H1 (cell line): ENCODE results near the gene GPC3. TPM values are rescaled to one million over a fixed set of nuclear protein-coding genes. Genes with fewer than 3 reads are reported as not detected.

Source experiments
- CTCF ChIA-PET: fragments of 300-600 bp; sonication (Branson Sonifier 250); formaldehyde crosslinking; loops from one replicate; lab custom pipeline; 2021; ENCODE audit not compliant: partially characterized antibody; lab: Charles Lee
- POLR2A ChIA-PET: fragments of 300-600 bp; sonication (Branson Sonifier 250); formaldehyde crosslinking; loops from one replicate; lab custom pipeline; 2021; ENCODE audit warnings: inconsistent platforms; ENCODE audit not compliant: partially characterized antibody; lab: Charles Lee
- DNase-seq, 2 experiments: peaks; one replicate each; pipeline versions ENCODE4 v3.0.0 to v3.0.0-alpha.2; 2010 to 2022; ENCODE audit warnings: low spot score in 2 of 2, low read depth in 1 of 2, mixed read lengths in 1 of 2
- FAIRE-seq: peaks from 2 replicates; lab custom pipeline; 2011; peaks lifted over from hg19 to GRCh38; lab: Jason Lieb, UNC
- H2AFZ ChIP-seq: 2 replicates; pipeline ENCODE4 v1.8.1; 2012; ENCODE audit warnings: low read length, inconsistent platforms
- H2AK5ac ChIP-seq: 2 replicates; pipeline ENCODE4 v1.6.1; 2013; ENCODE audit warnings: low read depth, low read length
- H2BK120ac ChIP-seq: replicated peaks from 2 replicates; pipeline ENCODE3; 2013; ENCODE audit warnings: low read depth, low read length, inconsistent platforms
- H2BK12ac ChIP-seq: 2 replicates; pipeline ENCODE4 v1.6.1; 2013; ENCODE audit warnings: low read depth, low read length
- H2BK15ac ChIP-seq: 2 replicates; pipeline ENCODE4 v1.6.1; 2013; ENCODE audit warnings: low read length
- H2BK20ac ChIP-seq: 2 replicates; pipeline ENCODE4 v1.6.1; 2013; ENCODE audit warnings: low read length
- H2BK5ac ChIP-seq: 2 replicates; pipeline ENCODE4 v1.6.1; 2013; ENCODE audit warnings: low read depth, low read length
- H3K14ac ChIP-seq: 2 replicates; pipeline ENCODE4 v1.6.1; 2013; ENCODE audit warnings: inconsistent platforms; ENCODE audit not compliant: insufficient read length
- H3K18ac ChIP-seq: 2 replicates; pipeline ENCODE4 v1.6.1; 2013; ENCODE audit warnings: low read length; ENCODE audit errors: extremely low read depth
- H3K23ac ChIP-seq: 2 replicates; pipeline ENCODE4 v1.6.1; 2013; ENCODE audit warnings: inconsistent platforms; ENCODE audit not compliant: insufficient read length
- H3K23me2 ChIP-seq: 2 replicates; pipeline ENCODE4 v1.6.1; 2013; ENCODE audit warnings: low read depth, low read length
- H3K27ac ChIP-seq: 2 replicates; pipeline ENCODE4 v1.6.1; 2011; ENCODE audit warnings: low read depth, low read length, inconsistent platforms
- H3K27me3 ChIP-seq, 4 experiments: replicated peaks in 1 of 4; 1 replicate in 1 of 4; 2 replicates in 3 of 4; pipeline versions ENCODE4 v1.6.1 to v1.8.1; 2011 to 2013; ENCODE audit warnings: low read length in 3 of 4, mild to moderate bottlenecking in 3 of 4, inconsistent platforms in 2 of 4, mixed read lengths in 2 of 4, moderate library complexity in 1 of 4; ENCODE audit not compliant: control insufficient read depth in 3 of 4, insufficient read depth in 3 of 4; ENCODE audit errors: extremely low read depth in 1 of 4
- H3K36me3 ChIP-seq, 4 experiments: 2 replicates each; pipeline versions ENCODE4 v1.6.1 to v1.8.1; 2011 to 2013; ENCODE audit warnings: mild to moderate bottlenecking in 4 of 4, low read length in 3 of 4, moderate library complexity in 2 of 4, control low read depth in 1 of 4, inconsistent platforms in 1 of 4; ENCODE audit not compliant: insufficient read depth in 4 of 4, control insufficient read depth in 2 of 4
- H3K4ac ChIP-seq: replicated peaks from 2 replicates; pipeline ENCODE3; 2013; ENCODE audit warnings: low read length, low read depth, mixed read lengths, inconsistent platforms; ENCODE audit not compliant: insufficient read length
- H3K4me1 ChIP-seq, 4 experiments: replicated peaks in 1 of 4; 1 replicate in 1 of 4; 2 replicates in 3 of 4; pipeline versions ENCODE4 v1.6.1 to v1.8.1; 2011 to 2013; ENCODE audit warnings: low read length in 3 of 4, inconsistent platforms in 2 of 4, mixed read lengths in 1 of 4; ENCODE audit not compliant: insufficient read depth in 4 of 4, control insufficient read depth in 3 of 4
- H3K4me2 ChIP-seq, 2 experiments: 2 replicates each; pipeline versions ENCODE4 v1.6.1 to v1.8.1; 2011 to 2013; ENCODE audit warnings: low read depth in 2 of 2, low read length in 2 of 2, control low read depth in 1 of 2, inconsistent platforms in 1 of 2, mild to moderate bottlenecking in 1 of 2; ENCODE audit not compliant: insufficient read depth in 1 of 2
- H3K4me3 ChIP-seq, 4 experiments: fragments of 200-600, 300-600 bp in 1 of 4; sonication (generic), shearing (Covaris generic), sonication (Bioruptor Twin) in 1 of 4; 2 replicates each; pipeline versions ENCODE4 v1.5.1 to v1.8.1; 2011 to 2016; ENCODE audit warnings: low read length in 4 of 4, low read depth in 3 of 4, control low read depth in 2 of 4, inconsistent platforms in 2 of 4, mild to moderate bottlenecking in 2 of 4, mixed read lengths in 1 of 4, moderate library complexity in 1 of 4; ENCODE audit not compliant: insufficient read depth in 2 of 4; ENCODE audit errors: extremely low read depth in 1 of 4
- H3K56ac ChIP-seq: replicated peaks from 2 replicates; pipeline ENCODE3; 2013; ENCODE audit warnings: low read depth, mild to moderate bottlenecking, mixed read lengths, low read length, inconsistent platforms; ENCODE audit not compliant: insufficient read length
- H3K79me1 ChIP-seq: 2 replicates; pipeline ENCODE4 v1.6.1; 2013; ENCODE audit warnings: low read depth, low read length, control low read depth
- H3K79me2 ChIP-seq, 2 experiments: 2 replicates each; pipeline versions ENCODE4 v1.6.1 to v1.8.1; 2012 to 2013; ENCODE audit warnings: low read length in 2 of 2, mild to moderate bottlenecking in 2 of 2, inconsistent platforms in 1 of 2; ENCODE audit not compliant: insufficient read depth in 2 of 2, control insufficient read depth in 1 of 2
- H3K9ac ChIP-seq, 4 experiments: replicated peaks in 1 of 4; 1 replicate in 1 of 4; 2 replicates in 3 of 4; pipeline versions ENCODE4 v1.6.1 to v1.8.1; 2011 to 2013; ENCODE audit warnings: low read depth in 3 of 4, low read length in 3 of 4, control low read depth in 2 of 4, mild to moderate bottlenecking in 2 of 4, moderate library complexity in 2 of 4, inconsistent platforms in 1 of 4; ENCODE audit errors: extremely low read depth in 1 of 4
- H3K9me3 ChIP-seq, 2 experiments: 2 replicates each; pipeline versions ENCODE4 v1.6.1 to v1.8.1; 2012 to 2013; ENCODE audit warnings: mild to moderate bottlenecking in 2 of 2, moderate library complexity in 2 of 2, control low read depth in 1 of 2, inconsistent platforms in 1 of 2, low read depth in 1 of 2, low read length in 1 of 2, mixed read lengths in 1 of 2; ENCODE audit not compliant: insufficient read depth in 2 of 2
- H4K20me1 ChIP-seq, 2 experiments: replicated peaks in 1 of 2; 2 replicates each; pipeline versions ENCODE3 to v1.8.1; 2011 to 2013; ENCODE audit warnings: inconsistent platforms in 2 of 2, low read length in 2 of 2, mild to moderate bottlenecking in 1 of 2; ENCODE audit not compliant: insufficient read depth in 2 of 2, control insufficient read depth in 1 of 2
- H4K5ac ChIP-seq: 2 replicates; pipeline ENCODE4 v1.6.1; 2013; ENCODE audit warnings: low read length, low read depth, mixed read lengths, inconsistent platforms; ENCODE audit not compliant: insufficient read length
- H4K8ac ChIP-seq: 2 replicates; pipeline ENCODE4 v1.8.0; 2013; ENCODE audit warnings: mild to moderate bottlenecking, moderate library complexity, low read length, inconsistent platforms; ENCODE audit not compliant: insufficient read depth; ENCODE audit errors: extremely low read depth
- H4K91ac ChIP-seq: replicated peaks from 2 replicates; pipeline ENCODE3; 2013; ENCODE audit warnings: low read length, mixed read lengths, inconsistent platforms; ENCODE audit not compliant: insufficient read length
- BCL11A ChIP-seq, 2 experiments: IDR thresholded peaks; one replicate each; pipeline ENCODE4 v1.6.1; 2011; ENCODE audit warnings: low read depth in 2 of 2, low read length in 2 of 2, mild to moderate bottlenecking in 2 of 2
- WGBS, 2 experiments: shearing (Covaris generic) in 1 of 2; methylation state at CpG; one replicate each; pipeline versions ENCODE4 v1.1.6 to v1.1.7; 2013 to 2015; ENCODE audit warnings: low lambda C conversion rate in 2 of 2, mixed read lengths in 2 of 2, inconsistent platforms in 1 of 2, low coverage in 1 of 2, missing lambda C conversion rate in 1 of 2; ENCODE audit not compliant: insufficient replicate concordance in 2 of 2, insufficient coverage in 1 of 2, insufficient read length in 1 of 2; ENCODE audit errors: extremely low coverage in 1 of 2, missing lambda C conversion rate in 1 of 2; 5-methylcytosine and 5-hydroxymethylcytosine counted together
- polyA plus RNA-seq, 7 experiments: library from polyadenylated mRNA; depleted of rRNA in 3 of 7; stranded (reverse) in 5 of 7; unstranded in 2 of 7; fragments of >200 nt in 5 of 7; fragments of 200-250 nt in 2 of 7; gene quantifications; 1 replicate in 5 of 7; 2 replicates in 1 of 7; 4 replicates in 1 of 7; pipeline versions ENCODE4 v1.2.1 to v1.2.3, GENCODE V29; 2011 to 2013; ENCODE audit warnings: missing spikeins in 2 of 7, mixed read lengths in 2 of 7
- total RNA-seq: library from RNA; stranded (reverse); fragmentation: NEBNext Ultra II Directional; extraction: Animal tissue kit (Norgen Biotek cat#: 25700); gene quantifications from 2 replicates; pipeline ENCODE4 v1.2.1, GENCODE V29; 2021

Gene GPC3
- total and polyA plus RNA-seq, 2 of the 8 experiments (the other 6 are each of a cell fraction or from before 2014, with no cell fraction given), result 64.8 to 71.9 TPM

GRCh38 chrX:133913658-133914388 is 71.6 kb downstream of the GPC3 start:
- H4K8ac ChIP-seq, result no peak overlapping the region
- H2AK5ac ChIP-seq, result no peak overlapping the region
- no peaks in the 10 kb centered on the region for H3K79me2 ChIP-seq
- WGBS, 2 experiments, result 0% methylated on average over 1 of the region's 2 CpGs; no CpG with 5 or more reads in 1 of the 2 experiments
- no peak overlapping the region for H3K23ac ChIP-seq
- H3K56ac ChIP-seq, result no peak overlapping the region
- ChIA-PET POLR2A (no interaction called here), CTCF (interaction anchor here (0.8 to 1.1 kb wide), 2 partner anchors 8 to 63 kb away, joined by 3 to 5 read pairs; no protein-coding TSS in a partner anchor)
- peak overlapping the region; percentile 71; the same call in 1 of the 2 replicates for H2BK5ac ChIP-seq
- no peaks in the 10 kb centered on the region for H3K9me3 ChIP-seq
- DNase-seq (no peak), FAIRE-seq (peak; percentile 88)
- no peak for TF ChIP-seq BCL11A (IDR thresholded peaks at IDR 0.05; ENCODE audit: low read depth in 2 of 2, low read length in 2 of 2)
- H3K23me2 ChIP-seq, result no peaks in the 10 kb centered on the region
- peaks cover 0 to 8% (median 3%) of the 10 kb centered on the region in 4 experiments; a peak in 6 of 7 replicates for H3K4me1 ChIP-seq
- H3K18ac ChIP-seq, result no peak overlapping the region; the same call in 1 of the 2 replicates
- H3K27ac ChIP-seq, result 0 out of 2 replicates have a peak overlapping the region, but pooled peaks have one; percentile 36
- peak overlapping the region; percentile 42 for H4K91ac ChIP-seq
- no peak overlapping the region for H3K4ac ChIP-seq
- peak overlapping the region; percentile 33 for H2BK120ac ChIP-seq
- no peak overlapping the region for H2BK12ac ChIP-seq
- no peaks in the 10 kb centered on the region for H3K79me1 ChIP-seq
- peak overlapping the region in 1 of 4 experiments; percentile 41; a peak in 1 of 8 replicates for H3K4me3 ChIP-seq
- no peaks in the 10 kb centered on the region for H3K27me3 ChIP-seq
- no peak overlapping the region for H2AFZ ChIP-seq
- no peak overlapping the region for H4K5ac ChIP-seq
- H3K36me3 ChIP-seq, result no peaks in the 10 kb centered on the region; a peak in 1 of 8 replicates
- no peaks in the 10 kb centered on the region for H4K20me1 ChIP-seq
- H3K14ac ChIP-seq, result no peak overlapping the region
- H3K4me2 ChIP-seq, result peak overlapping the region; percentile 42 to 60
- H2BK20ac ChIP-seq, result no peak overlapping the region
- no peak overlapping the region for H3K9ac ChIP-seq
- H2BK15ac ChIP-seq, result no peak overlapping the region
